NT2/D1 (cell line): ENCODE measurements around the gene ANK2.

Source experiments
- DNase-seq: peaks from one replicate; pipeline ENCODE4 v3.0.0-alpha.2; 2011; ENCODE audit warnings: low read depth, low spot score
- H3K27me3 ChIP-seq: 2 replicates; pipeline ENCODE4 v1.6.0; 2011; ENCODE audit warnings: mild to moderate bottlenecking; ENCODE audit not compliant: insufficient read length, insufficient read depth
- H3K36me3 ChIP-seq: 2 replicates; pipeline ENCODE4 v1.6.1; 2011; ENCODE audit warnings: mild to moderate bottlenecking, low read length, mixed read lengths; ENCODE audit not compliant: insufficient read depth, insufficient read length
- H3K4me1 ChIP-seq: 2 replicates; pipeline ENCODE4 v1.5.1; 2011; ENCODE audit not compliant: insufficient read depth, insufficient read length
- H3K4me3 ChIP-seq: 2 replicates; pipeline ENCODE4 v1.5.1; 2011; ENCODE audit warnings: low read depth; ENCODE audit not compliant: insufficient read length
- H3K9ac ChIP-seq: 2 replicates; pipeline ENCODE4 v1.6.0; 2011; ENCODE audit warnings: low read depth; ENCODE audit not compliant: insufficient read length
- H3K9me3 ChIP-seq: 2 replicates; pipeline ENCODE4 v1.5.1; 2011; ENCODE audit warnings: mild to moderate bottlenecking, low read length; ENCODE audit not compliant: insufficient read depth
- SUZ12 ChIP-seq: IDR thresholded peaks from 2 replicates; pipeline ENCODE4 v1.6.1; 2011; ENCODE audit not compliant: insufficient read length, insufficient read depth; ENCODE audit errors: extremely low read depth
- YY1 ChIP-seq: IDR thresholded peaks from 2 replicates; pipeline ENCODE4 v1.6.1; 2011; ENCODE audit not compliant: insufficient read length, insufficient read depth
- ZNF274 ChIP-seq: IDR thresholded peaks from 2 replicates; pipeline ENCODE4 v1.6.1; 2011; ENCODE audit warnings: mild to moderate bottlenecking, low read depth, low read length

The ANK2 gene

DNA sequence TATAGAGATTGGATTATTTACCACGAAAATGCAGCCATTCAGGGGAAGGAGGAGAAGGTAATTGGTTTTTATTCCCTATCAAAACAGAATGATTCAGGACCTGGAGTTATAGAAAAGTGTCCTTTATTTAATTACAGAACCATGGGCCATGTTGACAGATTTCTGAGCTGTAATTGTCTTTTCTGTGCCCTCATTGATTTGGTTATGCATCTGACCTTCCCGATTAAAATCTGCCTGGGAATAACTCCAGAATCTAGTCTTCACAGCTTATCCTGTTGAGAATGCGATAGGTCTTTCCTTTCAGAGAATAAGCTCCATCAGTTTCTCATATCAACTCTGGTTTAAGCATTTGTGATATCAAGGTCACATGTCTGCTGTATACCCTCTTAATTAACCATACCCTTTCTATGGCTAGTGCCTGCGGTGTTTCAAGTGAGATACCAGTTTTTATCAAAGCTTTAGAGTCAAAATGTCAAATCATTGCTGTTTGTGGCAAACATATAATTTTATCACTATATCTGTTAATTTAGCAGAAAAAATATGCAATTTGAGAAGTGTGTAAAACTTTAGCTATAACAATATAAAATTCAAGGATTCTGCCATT lies 37.2 kb upstream of the ANK2 start:
- DNase-seq = no peak
- Histone ChIP-seq H3K9me3 (no peaks in the 10 kb centered on the region), H3K27me3 (no peaks in the 10 kb centered on the region), H3K4me3 (no peak overlapping the region), H3K36me3 (no peaks in the 10 kb centered on the region), H3K4me1 (no peaks in the 10 kb centered on the region), H3K9ac (no peak overlapping the region)
- no peak for TF ChIP-seq SUZ12

GRCh38 chr4:113012786-113013185 lies 36.7 kb upstream of the ANK2 start:
- no peak overlapping the region for H3K4me3 ChIP-seq
- no peaks in the 10 kb centered on the region for H3K9me3 ChIP-seq
- H3K4me1 ChIP-seq = no peaks in the 10 kb centered on the region
- TF ChIP-seq ZNF274 (no peak), SUZ12 (no peak), YY1 (no peak)
- H3K9ac ChIP-seq = no peak overlapping the region
- no peak for DNase-seq
- no peaks in the 10 kb centered on the region for H3K27me3 ChIP-seq
- H3K36me3 ChIP-seq = no peaks in the 10 kb centered on the region

- TF ChIP-seq YY1 (no peak), SUZ12 (no peak), ZNF274 (no peak)
- H3K36me3 ChIP-seq = no peaks in the 10 kb centered on the region
- H3K9me3 ChIP-seq = no peaks in the 10 kb centered on the region
- H3K4me1 ChIP-seq = no peaks in the 10 kb centered on the region
- H3K4me3 ChIP-seq = no peak overlapping the region
- H3K27me3 ChIP-seq = no peaks in the 10 kb centered on the region
- no peak for DNase-seq
- no peak overlapping the region for H3K9ac ChIP-seq
These were observed 35.7 kb upstream of the ANK2 start for GRCh38 chr4:113013751-113014150.

DNA sequence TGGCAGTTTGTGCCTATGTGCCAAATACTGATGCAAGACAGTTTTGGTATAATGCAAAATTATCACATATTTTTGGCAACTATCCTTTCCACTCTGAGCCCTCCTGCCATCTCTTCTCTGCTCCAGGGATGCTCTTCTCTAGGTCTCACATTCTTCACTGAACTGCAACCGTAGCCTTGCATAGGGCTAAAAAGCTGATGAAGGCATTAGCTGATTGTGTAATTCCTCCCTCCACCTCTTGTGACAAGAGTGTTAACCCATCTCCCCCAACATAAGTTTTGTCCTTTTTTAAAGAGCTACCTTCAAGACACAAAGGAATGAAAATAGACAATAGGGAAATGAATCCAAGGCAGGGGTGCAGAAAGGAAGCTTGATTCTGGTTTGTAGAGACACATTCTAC lies 33.1 kb upstream of the ANK2 start:
- no peaks in the 10 kb centered on the region for H3K36me3 ChIP-seq
- H3K27me3 ChIP-seq = no peaks in the 10 kb centered on the region
- H3K9ac ChIP-seq = no peak overlapping the region
- H3K9me3 ChIP-seq = no peaks in the 10 kb centered on the region
- no peaks in the 10 kb centered on the region for H3K4me1 ChIP-seq
- no peak for DNase-seq
- TF ChIP-seq SUZ12 = no peak
- TF ChIP-seq ZNF274 = no peak
- TF ChIP-seq YY1 = no peak
- H3K4me3 ChIP-seq = no peak overlapping the region

DNA sequence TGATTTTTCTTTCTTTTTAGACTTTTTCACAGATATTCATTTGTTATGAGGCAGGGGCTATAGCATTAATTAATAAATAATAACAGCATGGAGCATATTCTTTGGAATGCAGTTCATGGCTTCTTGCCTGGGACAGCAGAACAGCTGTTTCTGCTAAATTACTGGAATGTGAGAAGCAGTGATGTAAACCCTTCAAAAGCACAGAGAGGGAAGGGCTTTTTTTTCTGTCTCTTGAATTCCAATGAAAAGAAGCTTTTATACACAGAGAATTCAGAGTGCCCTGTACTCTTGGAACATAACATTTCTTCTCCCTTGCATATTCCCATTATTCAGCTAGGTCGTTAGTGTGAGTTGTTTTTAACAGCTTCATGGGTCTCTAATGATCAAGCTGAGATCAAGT lies 28.5 kb upstream of the ANK2 start:
- H3K27me3 ChIP-seq = no peaks in the 10 kb centered on the region
- H3K36me3 ChIP-seq = no peaks in the 10 kb centered on the region
- H3K4me1 ChIP-seq = no peaks in the 10 kb centered on the region
- H3K4me3 ChIP-seq = no peak overlapping the region
- TF ChIP-seq YY1 (no peak), SUZ12 (no peak), ZNF274 (no peak)
- no peak overlapping the region for H3K9ac ChIP-seq
- no peak for DNase-seq
- H3K9me3 ChIP-seq = no peaks in the 10 kb centered on the region

- H3K4me1 ChIP-seq = no peaks in the 10 kb centered on the region
- no peak overlapping the region for H3K9ac ChIP-seq
- TF ChIP-seq YY1 = no peak
- no peak for TF ChIP-seq ZNF274
- TF ChIP-seq SUZ12 = no peak
- DNase-seq = no peak
- no peak overlapping the region for H3K4me3 ChIP-seq
- no peaks in the 10 kb centered on the region for H3K36me3 ChIP-seq
- no peaks in the 10 kb centered on the region for H3K27me3 ChIP-seq
- no peaks in the 10 kb centered on the region for H3K9me3 ChIP-seq
These were observed 25.1 kb upstream of the ANK2 start for GRCh38 chr4:113024388-113024787.

DNA sequence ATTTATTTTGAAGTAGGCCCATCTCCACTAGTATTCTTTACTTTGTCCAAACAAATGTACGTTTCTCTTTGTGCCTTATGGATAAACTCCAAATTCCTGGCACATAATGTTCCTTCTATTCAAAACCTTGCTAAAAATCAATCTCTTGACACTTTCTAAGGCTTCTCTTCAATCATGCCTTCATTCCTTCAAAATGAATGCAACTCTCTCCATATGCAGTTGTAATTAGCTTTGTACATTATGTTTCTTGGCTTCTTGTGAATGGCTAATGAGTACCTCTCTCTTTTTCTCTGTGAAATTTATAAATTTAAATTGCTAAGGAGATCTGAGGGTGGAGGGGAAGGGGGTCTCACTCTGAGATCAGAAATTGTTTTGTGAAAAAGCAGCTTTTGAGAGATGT lies 24.0 kb upstream of the ANK2 start:
- no peaks in the 10 kb centered on the region for H3K27me3 ChIP-seq
- no peak overlapping the region for H3K9ac ChIP-seq
- TF ChIP-seq YY1 (no peak), ZNF274 (no peak), SUZ12 (no peak)
- H3K4me3 ChIP-seq = no peak overlapping the region
- H3K9me3 ChIP-seq = no peaks in the 10 kb centered on the region
- no peak for DNase-seq
- H3K4me1 ChIP-seq = no peaks in the 10 kb centered on the region
- no peaks in the 10 kb centered on the region for H3K36me3 ChIP-seq

DNA sequence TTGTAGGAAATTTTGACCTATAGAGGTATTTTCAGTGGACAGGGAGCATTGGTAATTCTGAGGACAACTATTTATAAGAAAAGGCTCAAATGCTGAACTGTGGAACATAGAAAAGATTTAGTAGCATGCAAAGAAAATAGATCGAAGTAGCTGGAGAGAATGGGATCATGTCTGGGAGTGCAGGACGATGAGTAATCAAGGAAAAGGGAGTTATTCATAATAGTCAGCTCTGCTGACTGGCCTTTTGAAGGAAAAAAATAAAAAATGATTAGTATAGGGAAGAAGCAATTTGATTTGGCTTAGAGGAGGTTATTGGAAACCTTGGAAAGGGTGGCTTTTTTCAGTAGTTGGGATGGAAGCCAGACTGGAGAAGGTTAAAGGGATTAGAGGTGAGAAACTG lies 22.9 kb upstream of the ANK2 start:
- TF ChIP-seq YY1 (no peak), ZNF274 (no peak), SUZ12 (no peak)
- no peaks in the 10 kb centered on the region for H3K9me3 ChIP-seq
- H3K4me3 ChIP-seq = no peak overlapping the region
- H3K9ac ChIP-seq = no peak overlapping the region
- no peak for DNase-seq
- no peaks in the 10 kb centered on the region for H3K27me3 ChIP-seq
- H3K36me3 ChIP-seq = no peaks in the 10 kb centered on the region
- H3K4me1 ChIP-seq = no peaks in the 10 kb centered on the region
